T follicular helper cell (primary cell): ENCODE measurements around the gene SMC6.

Source experiments
- DNase-seq: peaks from one replicate; pipeline ENCODE4 v3.0.0-alpha.2; 2020; ENCODE audit warnings: low read depth

The SMC6 gene

DNA sequence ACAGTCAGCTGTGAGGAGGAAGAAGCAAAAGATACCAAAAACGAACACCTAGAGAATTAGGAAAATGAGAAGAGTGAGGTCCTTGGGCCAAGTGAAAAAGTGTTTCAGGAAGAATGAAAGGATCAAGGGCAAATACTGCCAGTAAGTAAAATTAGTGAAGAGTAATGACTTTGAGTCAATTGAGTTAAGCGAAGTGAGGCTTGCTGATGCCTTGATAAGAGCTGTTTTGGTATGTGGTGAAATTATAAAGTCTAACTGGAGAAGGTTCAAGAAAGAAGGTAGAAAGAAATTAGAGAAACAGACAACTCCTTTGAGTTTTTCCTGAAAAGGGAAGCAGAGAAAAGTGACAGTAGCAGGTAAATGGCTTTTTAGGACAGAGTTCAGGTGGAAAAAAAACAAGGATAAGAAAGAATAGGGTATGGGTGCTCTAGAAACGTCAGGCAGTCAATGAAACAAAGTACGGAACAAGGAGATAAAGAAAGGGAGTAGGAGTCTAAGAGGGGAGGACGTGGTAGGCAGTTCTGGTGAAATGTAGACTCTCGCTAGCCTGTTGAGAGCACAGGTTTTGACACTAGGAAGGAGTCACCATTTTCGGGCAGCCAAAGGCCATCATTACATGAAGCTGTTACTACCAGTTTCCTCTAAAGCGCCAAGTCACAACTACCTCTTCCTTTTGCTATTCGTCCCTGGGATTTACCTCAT, 42.9 kb downstream of the SMC6 start:
- no peak for DNase-seq

GRCh38 chr2:17709897-17710296, 43.7 kb downstream of the SMC6 start:
- DNase-seq, result no peak

GRCh38 chr2:17708501-17708900, 45.1 kb downstream of the SMC6 start:
- DNase-seq, result no peak

DNA sequence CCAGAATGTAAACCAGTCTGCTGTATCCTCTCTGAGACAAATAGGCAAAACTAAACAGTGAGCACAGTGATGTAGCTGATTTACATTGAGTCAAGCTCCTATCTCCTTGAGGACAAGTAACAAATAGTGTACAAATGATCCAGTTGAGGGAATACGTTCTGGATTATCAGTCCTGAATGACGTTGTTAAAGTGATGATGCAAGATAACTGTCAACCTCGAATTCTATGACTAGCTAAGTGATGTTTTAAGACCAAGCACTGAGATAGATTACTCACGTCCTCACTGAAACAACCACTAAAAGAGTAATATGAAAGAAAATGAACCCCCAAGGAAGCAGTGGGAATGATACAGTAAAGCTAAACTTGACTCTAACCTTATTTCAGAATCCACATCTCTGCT, 46.8 kb downstream of the SMC6 start:
- DNase-seq, result no peak

GRCh38 chr2:17690776-17691175, 62.8 kb downstream of the SMC6 start:
- no peak for DNase-seq

GRCh38 chr2:17689010-17689409, 64.6 kb downstream of the SMC6 start:
- DNase-seq, result no peak

DNA sequence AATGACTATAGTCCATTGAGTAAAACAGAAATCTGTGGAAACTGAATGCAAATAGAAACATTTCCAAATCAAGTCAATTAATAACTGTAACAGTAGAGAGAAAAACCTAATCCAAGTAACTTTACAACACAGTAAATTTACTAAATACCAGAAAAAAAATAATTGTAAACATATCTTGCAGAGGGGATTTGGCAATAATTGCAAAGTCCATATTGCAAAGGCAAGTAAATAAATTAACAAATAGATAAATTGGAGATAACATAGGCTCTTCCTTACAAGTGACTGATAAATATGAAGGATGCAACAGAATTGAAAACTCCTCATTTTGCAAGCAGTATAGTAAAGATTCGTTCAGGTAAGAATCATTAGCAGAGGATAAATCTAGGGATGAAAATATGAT, 65.0 kb downstream of the SMC6 start:
- DNase-seq, result no peak

DNA sequence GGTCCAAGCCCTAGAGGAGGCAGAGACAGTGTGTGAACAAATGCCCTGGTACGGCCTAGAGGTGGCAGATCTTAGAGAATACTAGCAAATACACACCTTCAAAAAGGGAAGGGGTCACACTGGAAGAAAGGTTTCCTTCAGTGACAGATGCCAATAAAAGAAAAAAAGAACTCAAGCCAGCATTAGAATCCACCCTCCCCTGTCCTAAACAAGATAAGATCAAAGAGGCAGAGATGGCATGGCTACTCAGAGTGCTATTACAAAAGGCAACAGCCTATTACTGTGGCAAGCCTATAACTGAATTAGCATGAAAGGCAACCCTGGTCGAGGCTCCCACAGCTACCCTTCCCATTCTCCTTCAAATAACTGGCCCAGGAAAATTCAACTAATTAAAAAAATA, 69.6 kb downstream of the SMC6 start:
- no peak for DNase-seq

DNA sequence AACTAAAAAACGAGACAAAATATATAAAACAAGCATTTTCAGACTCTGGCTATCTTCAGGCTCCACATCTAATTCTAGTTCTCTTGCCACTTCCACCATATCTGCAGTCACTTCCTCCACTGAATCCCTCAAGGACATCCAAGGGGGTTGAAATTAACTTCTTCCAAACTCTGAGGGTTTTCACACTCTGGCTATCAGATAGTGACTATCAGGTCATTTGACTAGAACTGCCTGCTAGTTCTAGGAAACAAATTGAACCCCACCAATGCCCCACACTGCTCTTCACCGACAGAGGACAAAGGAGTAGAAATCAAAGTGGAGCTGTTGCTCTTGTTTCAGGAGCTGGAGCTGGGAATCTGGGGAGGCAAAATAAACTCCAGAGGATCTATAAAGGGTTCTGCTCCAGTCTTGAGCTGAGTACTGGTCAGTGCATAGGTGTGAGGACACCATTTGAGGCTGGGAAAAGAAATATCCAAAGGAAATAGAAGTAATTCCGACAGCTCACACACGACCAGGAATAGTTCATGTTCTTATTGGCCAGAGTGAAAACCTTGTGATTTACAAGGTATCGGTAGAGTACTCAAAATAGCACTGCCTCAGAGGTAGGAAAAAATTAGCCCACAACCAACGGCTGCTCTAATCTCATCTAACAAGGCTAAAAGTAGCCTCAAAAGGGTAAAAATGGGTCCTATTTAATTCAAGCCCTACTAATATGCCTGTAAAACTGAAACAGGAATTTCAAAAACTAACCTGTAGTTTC, 71.3 kb downstream of the SMC6 start:
- DNase-seq, result no peak

DNA sequence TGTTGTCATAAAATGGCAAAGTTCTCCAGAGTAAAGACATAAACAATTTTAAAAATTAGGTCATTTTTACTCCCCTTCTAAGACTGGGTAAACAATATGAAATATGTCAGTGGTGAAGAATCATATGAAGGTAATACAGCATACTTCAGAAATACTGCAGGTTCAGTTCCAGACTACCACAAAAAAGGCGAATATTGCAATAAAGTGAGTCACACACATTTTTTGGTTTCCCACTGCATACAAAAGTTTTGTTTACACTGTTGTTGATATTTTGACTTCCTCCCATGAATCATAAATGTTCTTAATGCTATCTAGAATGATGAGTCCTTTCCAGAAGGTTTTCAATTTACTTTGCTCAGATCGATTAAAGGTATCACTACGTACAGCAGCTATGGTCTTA, 73.5 kb downstream of the SMC6 start:
- DNase-seq, result no peak

DNA sequence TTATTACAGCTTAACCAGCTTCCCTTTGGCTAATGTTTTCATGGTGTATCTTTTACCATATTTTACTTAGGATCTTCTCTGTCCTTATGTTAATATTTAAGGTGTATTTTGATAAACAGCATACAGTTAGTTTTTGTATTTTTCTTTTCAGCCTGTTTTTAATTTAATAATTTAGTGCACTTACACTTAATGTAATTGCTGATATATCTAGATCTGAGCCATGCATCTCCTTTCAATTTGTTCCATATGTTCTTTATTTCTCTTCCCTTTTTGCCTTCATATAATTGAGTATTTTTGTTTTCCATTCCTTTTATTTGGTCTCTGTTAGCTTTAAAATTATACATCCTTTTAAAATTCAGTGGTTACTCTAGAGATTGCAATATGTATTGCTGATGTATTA, 78.8 kb downstream of the SMC6 start:
- no peak for DNase-seq

- no peak for DNase-seq
Observed at GRCh38 chr2:17672583-17673317, 80.9 kb downstream of the SMC6 start.

GRCh38 chr2:17667898-17668297, 85.7 kb downstream of the SMC6 start:
- DNase-seq, result no peak

GRCh38 chr2:17664534-17664933, 89.1 kb downstream of the SMC6 start:
- DNase-seq, result no peak

DNA sequence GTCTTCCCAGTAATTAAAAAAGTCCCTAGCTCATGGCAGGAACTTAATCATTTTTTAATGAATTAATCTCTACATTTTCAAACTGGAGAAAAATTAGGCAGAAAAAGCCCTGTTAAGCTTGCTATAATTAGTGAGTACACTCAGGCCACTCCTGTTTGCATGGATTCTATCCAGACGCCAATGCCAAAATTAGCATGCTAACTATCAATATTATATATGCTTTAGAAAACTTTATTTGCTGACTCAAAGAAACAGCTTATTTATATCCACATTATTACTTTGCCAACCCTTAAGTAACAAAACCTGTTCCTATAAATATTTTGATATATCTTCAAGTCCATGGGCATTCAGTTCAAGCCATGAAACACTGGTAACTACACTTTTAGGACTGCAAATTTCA, 90.9 kb downstream of the SMC6 start:
- no peak for DNase-seq

- DNase-seq, result no peak
Observed at GRCh38 chr2:17661460-17661859, 92.2 kb downstream of the SMC6 start.

DNA sequence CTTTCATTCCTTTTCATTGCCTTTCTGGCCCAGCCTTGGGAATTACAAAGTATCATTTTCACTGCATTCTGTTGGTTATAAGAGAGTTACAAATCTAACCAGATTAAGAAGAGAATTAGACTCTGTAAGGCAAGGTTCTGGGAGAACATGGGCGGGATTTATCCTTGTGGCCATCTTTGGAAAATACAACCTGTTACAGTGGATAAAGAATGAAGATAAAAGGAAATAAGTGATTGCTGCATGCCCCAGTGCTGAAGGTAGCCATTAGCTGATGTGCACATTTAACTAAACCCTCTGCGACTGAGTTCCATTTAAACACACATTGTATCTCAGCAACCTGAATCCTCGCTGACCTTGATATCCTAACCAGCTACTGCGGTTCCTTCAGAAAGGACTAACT, 93.4 kb downstream of the SMC6 start:
- DNase-seq, result no peak

DNA sequence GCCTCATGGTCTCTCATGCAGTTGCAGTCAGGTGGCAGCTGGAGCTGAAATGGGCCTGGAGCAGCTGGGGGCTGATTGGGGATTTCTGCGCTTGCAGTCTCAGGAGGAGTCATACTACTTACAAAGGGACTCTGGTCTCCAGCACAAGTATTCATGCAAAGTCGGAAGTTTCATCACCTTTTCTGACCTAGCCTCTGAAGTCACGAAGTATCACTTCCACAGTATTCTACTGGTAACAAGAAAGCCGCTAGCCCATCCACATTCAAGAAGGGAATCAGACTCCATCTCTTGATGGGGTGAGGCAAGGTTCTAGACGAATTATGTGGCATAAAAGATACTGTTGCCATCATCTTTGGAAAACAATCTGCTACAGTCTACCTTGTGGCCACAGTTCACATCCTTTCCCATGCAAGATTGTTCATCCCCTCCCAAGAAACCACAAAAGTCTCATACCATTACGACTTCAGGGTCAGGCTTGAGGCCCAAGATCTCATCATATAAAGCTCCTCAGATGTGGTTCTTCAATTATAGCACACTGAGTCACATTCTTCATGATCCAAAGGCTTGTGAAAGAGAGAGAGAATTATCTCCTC, 95.3 kb downstream of the SMC6 start:
- no peak for DNase-seq

DNA sequence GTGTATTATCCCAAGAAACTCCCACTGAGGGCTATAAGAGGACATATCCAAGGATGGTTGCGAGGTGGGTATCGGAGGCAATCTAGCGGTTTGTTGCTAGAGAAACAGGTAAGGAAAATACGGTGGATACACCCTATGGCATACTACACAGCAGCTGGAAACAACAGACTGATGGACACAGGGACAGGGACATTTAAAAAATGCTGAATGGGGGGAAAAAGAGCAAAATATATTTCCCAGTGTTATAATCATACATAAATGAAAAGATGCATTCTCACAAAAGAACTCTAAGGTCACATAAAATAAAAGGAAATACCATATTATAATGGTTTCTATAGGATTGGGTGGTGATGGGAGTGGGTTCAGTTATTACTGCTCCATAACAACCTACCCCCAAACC, 95.9 kb downstream of the SMC6 start:
- no peak for DNase-seq

DNA sequence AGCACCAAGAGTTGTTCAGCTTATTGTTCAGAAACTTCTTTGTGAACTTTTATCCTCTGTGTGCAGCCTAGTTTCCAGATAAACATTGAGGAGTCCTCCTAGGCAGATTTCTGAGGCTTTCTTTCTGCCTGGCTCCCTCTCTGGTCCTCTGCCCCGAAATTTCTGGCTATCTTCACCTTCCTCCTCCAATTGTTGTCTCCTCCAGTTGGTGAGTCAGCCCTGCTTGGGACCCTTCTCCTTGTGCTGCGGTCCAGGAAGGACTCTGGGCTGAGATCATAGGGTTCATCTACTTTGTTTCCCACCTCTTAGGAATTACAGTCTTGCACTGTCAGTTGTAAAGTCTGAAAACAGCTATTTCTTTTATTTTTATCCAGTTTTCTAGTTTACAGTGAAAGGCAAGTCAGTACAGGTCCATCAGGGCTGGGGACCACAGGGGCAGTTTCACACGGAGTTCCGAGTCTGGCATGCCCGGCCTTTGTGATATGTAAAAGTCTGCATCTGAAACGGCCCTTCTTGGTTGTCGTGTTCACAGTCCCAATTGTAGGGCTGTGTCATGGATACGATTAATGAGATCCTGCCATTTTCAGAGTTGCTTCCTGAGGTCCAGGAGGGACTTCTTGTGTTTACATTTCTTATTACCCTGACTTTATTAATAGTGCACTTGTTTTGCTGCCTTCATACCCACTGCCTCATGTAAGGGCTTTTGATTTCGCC, 100.8 kb downstream of the SMC6 start:
- DNase-seq, result no peak

GRCh38 chr2:17649026-17649425, 104.6 kb downstream of the SMC6 start:
- DNase-seq, result no peak

- DNase-seq, result no peak
Observed at GRCh38 chr2:17648581-17648980, 105.0 kb downstream of the SMC6 start.
